T-helper 2 cell (primary cell): ENCODE measurements around the gene FKBP4.

Source experiments
- DNase-seq, 5 experiments: peaks; one replicate each; pipeline versions ENCODE4 v3.0.0 to v3.0.0-alpha.2; 2012 to 2022

Gene FKBP4

GRCh38 chr12:2779281-2779680 lies 15.5 kb upstream of the FKBP4 start:
- no peak for DNase-seq

- DNase-seq, result peak in 4 of 5 experiments; percentile 12 to 35 (median 23)
Measured at GRCh38 chr12:2783936-2784600, 10.7 kb upstream of the FKBP4 start.

GRCh38 chr12:2785017-2785416 lies 9.8 kb upstream of the FKBP4 start:
- DNase-seq, result no peak

GRCh38 chr12:2791089-2791488 lies 3.7 kb upstream of the FKBP4 start:
- no peak for DNase-seq

- no peak for DNase-seq
Measured at GRCh38 chr12:2792671-2793500, 1.9 kb upstream of the FKBP4 start.

- no peak for DNase-seq
Measured at GRCh38 chr12:2793561-2793960, 1.2 kb upstream of the FKBP4 start.

- peak in 2 of 5 experiments; percentile 14 to 15 for DNase-seq
Measured at GRCh38 chr12:2794191-2794735, 507 bp upstream of the FKBP4 start.

- DNase-seq, result peak; percentile 58 to 81 (median 59)
Measured at GRCh38 chr12:2795291-2796186, 769 bp downstream of the FKBP4 start.

- no peak for DNase-seq
Measured at GRCh38 chr12:2796187-2796666, 1.5 kb downstream of the FKBP4 start.

- DNase-seq, result no peak
Measured at GRCh38 chr12:2797721-2798418, 3.1 kb downstream of the FKBP4 start.

GRCh38 chr12:2800046-2800570 lies 5.3 kb downstream of the FKBP4 start:
- no peak for DNase-seq

- DNase-seq, result no peak
Measured at GRCh38 chr12:2801044-2801783, 6.4 kb downstream of the FKBP4 start.

- no peak for DNase-seq
Measured at GRCh38 chr12:2803635-2804392, 9.0 kb downstream of the FKBP4 start.

GRCh38 chr12:2804393-2805142 lies 9.8 kb downstream of the FKBP4 start:
- DNase-seq, result no peak

GRCh38 chr12:2805143-2805520 lies 10.4 kb downstream of the FKBP4 start:
- DNase-seq, result no peak

- no peak for DNase-seq
Measured at GRCh38 chr12:2806700-2807099, 11.9 kb downstream of the FKBP4 start.

- DNase-seq, result no peak
Measured at GRCh38 chr12:2811801-2812200, 17.0 kb downstream of the FKBP4 start.

- peak; percentile 80 to 99 (median 93) for DNase-seq
Measured at GRCh38 chr12:2812290-2813213, 17.8 kb downstream of the FKBP4 start, which contains the start of gene ITFG2. ITFG2 (plus strand) TSS chr12:2812668; CDS start chr12:2812761, 93 bp downstream.
